ENCODE data around the gene CCNF. TPM values are rescaled to one million over a fixed set of nuclear protein-coding genes. Genes with fewer than 3 reads are reported as not detected.

Gene CCNF
- total and polyA plus RNA-seq, 9 of the 15 experiments (the other 6 are each of a cell fraction or from before 2014, with no cell fraction given) = 4.1 to 70.1 (median 29.5) TPM

- TSS peak; percentile 37 for BruUV-seq (replicated peaks)
- Histone ChIP-seq H3K9me1 (ENCODE audit: control insufficient read depth, insufficient read depth, low read length) (no peaks in the 10 kb centered on the region), H3K4me2 (ENCODE audit: insufficient read depth, low read length) (peak overlapping the region; percentile 34; the same call in 1 of the 2 replicates), H3K4me1 (replicated peaks in 1 of 2; ENCODE audit: control insufficient read depth in 2 of 2, insufficient read depth in 2 of 2, low read length in 2 of 2) (peaks cover 25 to 93% of the 10 kb centered on the region in 2 experiments), H3K4me3 (peak overlapping the region; percentile 76; the same call in 1 of the 2 replicates), H3K27ac (ENCODE audit: extremely low read depth, low read depth, low read length) (no peak overlapping the region), H4K20me1 (replicated peaks; ENCODE audit: control insufficient read depth, insufficient read depth, low read length) (peaks cover 3% of the 10 kb centered on the region; the same call in 1 of the 2 replicates), H3K9ac (ENCODE audit: insufficient read depth in 1 of 2, low read depth in 2 of 2, low read length in 2 of 2) (peak overlapping the region in 1 of 2 experiments; percentile 98; a peak in 2 of 4 replicates), H3K27me3 (ENCODE audit: control insufficient read depth in 2 of 2, insufficient read depth in 2 of 2, low read length in 2 of 2) (no peaks in the 10 kb centered on the region), H3K9me3 (replicated peaks; ENCODE audit: control insufficient read depth, insufficient read depth, low read depth, low read length) (no peaks in the 10 kb centered on the region), H3K79me2 (ENCODE audit: control insufficient read depth, insufficient read depth, low read length) (peaks cover 38% of the 10 kb centered on the region), H2AFZ (ENCODE audit: low read depth, low read length) (no peak overlapping the region), H3K36me3 (ENCODE audit: control insufficient read depth, insufficient read depth, low read length) (no peaks in the 10 kb centered on the region; the same call in 2 of the 3 replicates)
- intact Hi-C loops (cut with micrococcal nuclease) (no loop called here), in situ Hi-C loops (cut with MboI) (no loop called here)
- ChIA-PET POLR2A (interaction anchor here (1.0 to 1.4 kb wide), 2 partner anchors 13 to 29 kb away, joined by 3 read pairs; no protein-coding TSS in a partner anchor), CTCF (ENCODE audit: low intra/inter-chr PET ratio) (interaction anchor here (1.1 kb wide), 1 partner anchor 29 kb away, joined by 3 read pairs; no protein-coding TSS in a partner anchor)
- no peak for TF ChIP-seq ZNF431 (CRISPR knock-in tag; IDR thresholded peaks at IDR 0.05)
- TF ChIP-seq ZBTB33 (CRISPR knock-in tag; IDR thresholded peaks at IDR 0.05) = peak; percentile 96
- TF ChIP-seq POLR2G (IDR thresholded peaks at IDR 0.05; ENCODE audit: low read depth, low read length) = peak; percentile 45
- no peak for ATAC-seq
- no peak for FAIRE-seq
- WGBS (ENCODE audit: insufficient coverage, low coverage, missing lambda C conversion rate) = 82% methylated on average over 8 of the region's 14 CpGs
- DNase-seq (ENCODE audit: extremely low read depth in 1 of 4, low spot score in 3 of 4) = no peak
Measured at GRCh38 chr16:2472885-2473445, 43.7 kb downstream of the CCNF start.

Data from K562 (cell line).